ENCODE measurements around the gene CIRBP.

DNA sequence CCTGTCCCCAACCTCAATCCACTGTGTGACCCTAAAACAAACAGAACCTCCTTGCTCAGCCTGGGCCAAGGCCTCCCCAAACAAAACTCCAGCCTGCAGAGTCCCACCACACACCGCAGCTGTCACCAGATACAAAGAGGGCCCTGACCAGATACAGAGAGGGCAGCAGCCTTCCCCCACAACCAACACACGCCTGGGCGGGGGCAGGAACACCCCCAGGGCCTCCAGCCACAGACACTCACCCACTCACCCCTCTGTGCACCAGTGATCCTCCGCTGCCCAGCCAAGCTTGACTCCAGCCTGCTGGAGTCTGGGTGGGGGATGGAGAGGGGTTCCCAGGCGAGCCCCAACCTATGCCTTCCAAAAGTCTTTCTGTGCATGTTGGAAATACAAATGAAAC, 5.9 kb upstream of the CIRBP start:
- TF ChIP-seq POLR2A (IDR thresholded peaks at IDR 0.05) (no peak), POLR2AphosphoS5 (IDR thresholded peaks at IDR 0.05; ENCODE audit: insufficient read depth in 1 of 2, low read depth in 1 of 2) (no peak)
- TF ChIP-seq, protein P1, sequence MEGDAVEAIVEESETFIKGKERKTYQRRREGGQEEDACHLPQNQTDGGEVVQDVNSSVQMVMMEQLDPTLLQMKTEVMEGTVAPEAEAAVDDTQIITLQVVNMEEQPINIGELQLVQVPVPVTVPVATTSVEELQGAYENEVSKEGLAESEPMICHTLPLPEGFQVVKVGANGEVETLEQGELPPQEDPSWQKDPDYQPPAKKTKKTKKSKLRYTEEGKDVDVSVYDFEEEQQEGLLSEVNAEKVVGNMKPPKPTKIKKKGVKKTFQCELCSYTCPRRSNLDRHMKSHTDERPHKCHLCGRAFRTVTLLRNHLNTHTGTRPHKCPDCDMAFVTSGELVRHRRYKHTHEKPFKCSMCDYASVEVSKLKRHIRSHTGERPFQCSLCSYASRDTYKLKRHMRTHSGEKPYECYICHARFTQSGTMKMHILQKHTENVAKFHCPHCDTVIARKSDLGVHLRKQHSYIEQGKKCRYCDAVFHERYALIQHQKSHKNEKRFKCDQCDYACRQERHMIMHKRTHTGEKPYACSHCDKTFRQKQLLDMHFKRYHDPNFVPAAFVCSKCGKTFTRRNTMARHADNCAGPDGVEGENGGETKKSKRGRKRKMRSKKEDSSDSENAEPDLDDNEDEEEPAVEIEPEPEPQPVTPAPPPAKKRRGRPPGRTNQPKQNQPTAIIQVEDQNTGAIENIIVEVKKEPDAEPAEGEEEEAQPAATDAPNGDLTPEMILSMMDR (IDR thresholded peaks at IDR 0.05): no peak

Data from vagina (tissue), 2 donors.